Psoas muscle (tissue), 8 donors: ENCODE results near the gene RNF125. TPM values are rescaled to one million over a fixed set of nuclear protein-coding genes. Genes with fewer than 3 reads are reported as not detected.

Experiments
- ATAC-seq, 4 donors: fragments of 200-7000 bp; cut with Tn5 transposase; one replicate each; pipeline ENCODE4 v1.9.1; 2020; ENCODE audit warnings: moderate library complexity in 3 of 4, mild to moderate bottlenecking in 2 of 4
- DNase-seq, 2 donors: peaks; one replicate each; pipeline ENCODE4 v3.0.0-alpha.2; 2020
- H3K27ac ChIP-seq: fragments of 200-600 bp; one replicate; pipeline ENCODE4 v1.8.0; 2022
- H3K27me3 ChIP-seq, 3 donors: fragments of 200-600 bp in 1 of 3; one replicate each; pipeline versions ENCODE4 v1.6.1 to v1.8.0; 2013 to 2022; ENCODE audit warnings: low read length in 2 of 3, mild to moderate bottlenecking in 2 of 3, moderate library complexity in 1 of 3; ENCODE audit not compliant: insufficient read depth in 3 of 3
- H3K36me3 ChIP-seq, 2 donors: fragments of 200-600 bp in 1 of 2; one replicate each; pipeline versions ENCODE4 v1.6.1 to v1.8.0; 2013 to 2022; ENCODE audit warnings: low read depth in 1 of 2, mild to moderate bottlenecking in 1 of 2, moderate library complexity in 1 of 2; ENCODE audit not compliant: insufficient read depth in 1 of 2
- H3K4me1 ChIP-seq: fragments of 200-600 bp; one replicate; pipeline ENCODE4 v1.8.0; 2022
- H3K4me3 ChIP-seq: fragments of 200-600 bp; one replicate; pipeline ENCODE4 v1.8.0; 2022; ENCODE audit warnings: mild to moderate bottlenecking
- H3K9me3 ChIP-seq: fragments of 200-600 bp; one replicate; pipeline ENCODE4 v1.8.0; 2022
- WGBS, 3 donors: extraction: QIAGEN DNeasy Blood & Tissue Kit; methylation state at CpG; one replicate each; pipeline versions ENCODE4 v1.1.6 to v1.1.7; 2013; 5-methylcytosine and 5-hydroxymethylcytosine counted together
- intact Hi-C, 2 donors: fragments of 100-400 bp; cut with DNase I; formaldehyde crosslinking; loops; one replicate each; pipeline versions ENCODE4 v1.11.0 to v1.14.2; 2022
- polyA plus RNA-seq, 3 donors: library from polyadenylated mRNA; stranded (reverse); fragments of 200-250 nt; gene quantifications; one replicate each; pipeline ENCODE4 v1.2.3, GENCODE V29; 2013
- total RNA-seq, 4 donors: library from RNA; stranded (reverse); fragmentation: NEBNext Ultra II Directional in 2 of 4; extraction: Animal tissue kit (Norgen Biotek cat#: 25700) in 2 of 4; gene quantifications; one replicate each; pipeline versions ENCODE4 v1.2.1 to v1.2.4, GENCODE V29; 2021 to 2023
- TF ChIP-seq, protein P1 (sequence below): fragments of 200-600 bp; IDR thresholded peaks from one replicate; pipeline ENCODE4 v1.8.0; 2022; ENCODE audit warnings: antibody characterized with exemption
- donor health status: healthy with polysubstance abuse.
- donor health status: DM: no; HTN: no; CAD: no; lungs with moderate emphysema.
- donor health status: Bipolar disorder and iron deficiency.
- donor health status: healthy.
- donor health status: DM: yes; HTN: yes; CAD: no.
- donor health status: DM: no; HTN: no; CAD: no.
- donor health status: DM: no; HTN: no; CAD: no.
- donor health status: DM: yes; HTN: yes; CAD: no.

The RNF125 gene
- total and polyA plus RNA-seq, 7 donors: 1.2 to 4.2 (median 1.8) TPM

DNA sequence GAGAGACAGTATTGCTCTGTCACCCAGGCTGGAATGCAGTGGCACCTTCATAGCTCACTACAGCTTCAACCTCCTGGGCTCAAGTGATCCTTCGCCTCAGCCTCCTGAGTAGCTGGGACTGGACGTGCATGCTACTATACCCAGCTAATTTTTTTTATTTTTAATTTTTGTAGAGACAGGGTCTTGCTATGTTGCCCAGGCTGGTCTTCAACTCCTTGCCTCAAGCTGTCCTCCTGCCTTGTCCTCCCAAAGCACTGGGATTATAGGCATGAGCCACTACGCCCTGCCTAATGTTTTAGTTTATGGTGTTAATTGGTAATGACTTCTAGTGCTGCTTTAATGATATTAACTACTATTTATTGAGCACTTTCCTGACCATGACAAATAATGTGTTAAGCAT lies 91.4 kb downstream of the RNF125 start:
- H3K9me3 ChIP-seq: no peaks in the 10 kb centered on the region
- TF ChIP-seq, protein P1, sequence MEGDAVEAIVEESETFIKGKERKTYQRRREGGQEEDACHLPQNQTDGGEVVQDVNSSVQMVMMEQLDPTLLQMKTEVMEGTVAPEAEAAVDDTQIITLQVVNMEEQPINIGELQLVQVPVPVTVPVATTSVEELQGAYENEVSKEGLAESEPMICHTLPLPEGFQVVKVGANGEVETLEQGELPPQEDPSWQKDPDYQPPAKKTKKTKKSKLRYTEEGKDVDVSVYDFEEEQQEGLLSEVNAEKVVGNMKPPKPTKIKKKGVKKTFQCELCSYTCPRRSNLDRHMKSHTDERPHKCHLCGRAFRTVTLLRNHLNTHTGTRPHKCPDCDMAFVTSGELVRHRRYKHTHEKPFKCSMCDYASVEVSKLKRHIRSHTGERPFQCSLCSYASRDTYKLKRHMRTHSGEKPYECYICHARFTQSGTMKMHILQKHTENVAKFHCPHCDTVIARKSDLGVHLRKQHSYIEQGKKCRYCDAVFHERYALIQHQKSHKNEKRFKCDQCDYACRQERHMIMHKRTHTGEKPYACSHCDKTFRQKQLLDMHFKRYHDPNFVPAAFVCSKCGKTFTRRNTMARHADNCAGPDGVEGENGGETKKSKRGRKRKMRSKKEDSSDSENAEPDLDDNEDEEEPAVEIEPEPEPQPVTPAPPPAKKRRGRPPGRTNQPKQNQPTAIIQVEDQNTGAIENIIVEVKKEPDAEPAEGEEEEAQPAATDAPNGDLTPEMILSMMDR: no peak
- H3K36me3 ChIP-seq: peaks cover 0 to 31% of the 10 kb centered on the region in 2 donors
- H3K27ac ChIP-seq: no peak overlapping the region
- ATAC-seq: no peak
- H3K4me3 ChIP-seq: no peak overlapping the region
- H3K4me1 ChIP-seq: no peaks in the 10 kb centered on the region
- DNase-seq: no peak
- intact Hi-C loops: loop anchor here in 1 of 2 donors (10.0 kb wide), 1 partner anchor 255 kb away; no protein-coding TSS in a partner anchor
- 95 to 98% (median 96%) methylated on average over 3 of the region's 3 CpGs for WGBS, 3 donors
- no peaks in the 10 kb centered on the region for H3K27me3 ChIP-seq

- Histone ChIP-seq H3K36me3 (peaks cover 0 to 43% of the 10 kb centered on the region in 2 donors), H3K27ac (no peak overlapping the region), H3K27me3 (no peaks in the 10 kb centered on the region), H3K4me1 (no peaks in the 10 kb centered on the region), H3K4me3 (no peak overlapping the region), H3K9me3 (no peaks in the 10 kb centered on the region)
- intact Hi-C loops: loop anchor here in 1 of 2 donors (10.0 kb wide), 1 partner anchor 257 kb away; no protein-coding TSS in a partner anchor
- no peak for DNase-seq
- TF ChIP-seq, protein P1: no peak
- ATAC-seq: no peak
- 75 to 81% (median 77%) methylated on average over 3 of the region's 3 CpGs for WGBS, 3 donors
These were observed 93.1 kb downstream of the RNF125 start for GRCh38 chr18:32111706-32112105.

- H3K27ac ChIP-seq: no peak overlapping the region
- DNase-seq (no peak), ATAC-seq (no peak)
- intact Hi-C loops: loop anchor here in 1 of 2 donors (10.0 kb wide), 1 partner anchor 258 kb away; no protein-coding TSS in a partner anchor
- TF ChIP-seq, protein P1: no peak
- no peak overlapping the region for H3K4me3 ChIP-seq
- no peaks in the 10 kb centered on the region for H3K27me3 ChIP-seq
- no peaks in the 10 kb centered on the region for H3K4me1 ChIP-seq
- whole genome bisulfite sequencing, 3 donors: 83 to 89% (median 87%) methylated on average over 4 of the region's 4 CpGs
- H3K9me3 ChIP-seq: no peaks in the 10 kb centered on the region
- peaks cover 0 to 54% of the 10 kb centered on the region in 2 donors for H3K36me3 ChIP-seq
These were observed 94.2 kb downstream of the RNF125 start for GRCh38 chr18:32112826-32113225.

- Histone ChIP-seq H3K27me3 (no peaks in the 10 kb centered on the region), H3K27ac (no peak overlapping the region), H3K36me3 (peaks cover 0 to 69% of the 10 kb centered on the region in 2 donors), H3K4me3 (no peak overlapping the region), H3K9me3 (no peaks in the 10 kb centered on the region), H3K4me1 (no peaks in the 10 kb centered on the region)
- ATAC-seq (no peak), DNase-seq (no peak)
- TF ChIP-seq, protein P1: no peak
- WGBS, 3 donors: 93 to 97% (median 95%) methylated on average over 4 of the region's 4 CpGs
- intact Hi-C loops: loop anchor here in 1 of 2 donors (10.0 kb wide), 1 partner anchor 260 kb away; no protein-coding TSS in a partner anchor
These were observed 95.8 kb downstream of the RNF125 start for GRCh38 chr18:32114293-32114942.
